KMS-11 (cell line): ENCODE data around the gene AFG3L2.

Source experiments
- H2AFZ ChIP-seq: fragments of 200-600 bp; sonication (generic); 2 replicates; pipeline ENCODE4 v1.6.1; 2016; ENCODE audit warnings: antibody characterized with exemption, mixed run types, low read depth
- H3K27ac ChIP-seq: fragments of 200-600 bp; sonication (generic); 2 replicates; pipeline ENCODE4 v1.6.1; 2016; ENCODE audit warnings: mild to moderate bottlenecking, mixed run types
- H3K27me3 ChIP-seq: fragments of 200-600 bp; sonication (generic); 2 replicates; pipeline ENCODE4 v1.6.1; 2017; ENCODE audit warnings: mild to moderate bottlenecking, low read depth, mixed run types, moderate library complexity; ENCODE audit not compliant: insufficient read depth
- H3K36me3 ChIP-seq: fragments of 200-600 bp; sonication (generic); 2 replicates; pipeline ENCODE4 v1.6.1; 2017; ENCODE audit warnings: mild to moderate bottlenecking, mixed run types; ENCODE audit not compliant: insufficient read depth
- H3K4me1 ChIP-seq: fragments of 200-600 bp; sonication (generic); 2 replicates; pipeline ENCODE4 v1.6.1; 2016; ENCODE audit warnings: mild to moderate bottlenecking, low read depth, mixed run types; ENCODE audit not compliant: poor library complexity, severe bottlenecking
- H3K4me2 ChIP-seq: fragments of 200-600 bp; sonication (generic); 2 replicates; pipeline ENCODE4 v1.7.0; 2016; ENCODE audit warnings: mild to moderate bottlenecking, mixed run types
- H3K4me3 ChIP-seq: fragments of 200-600 bp; sonication (generic); IDR thresholded peaks from 2 replicates; pipeline ENCODE4 v1.6.1; 2017; ENCODE audit warnings: low read depth, low read length, mixed read lengths; ENCODE audit not compliant: insufficient read depth
- H3K79me2 ChIP-seq: fragments of 200-600 bp; sonication (generic); 2 replicates; pipeline ENCODE4 v1.6.1; 2016; ENCODE audit warnings: low read depth, mixed run types; ENCODE audit not compliant: insufficient read depth
- H3K9ac ChIP-seq: fragments of 200-600 bp; sonication (generic); 2 replicates; pipeline ENCODE4 v1.6.1; 2016; ENCODE audit warnings: mild to moderate bottlenecking, mixed run types
- H4K20me1 ChIP-seq: fragments of 200-600 bp; sonication (generic); 2 replicates; pipeline ENCODE4 v1.6.1; 2016; ENCODE audit warnings: mild to moderate bottlenecking, mixed run types; ENCODE audit not compliant: insufficient read depth
- TF ChIP-seq, protein P1 (sequence below): fragments of 200-600 bp; sonication (generic); conservative IDR thresholded peaks from 2 replicates; pipeline ENCODE4 v1.6.1; 2017; ENCODE audit warnings: low read depth, mild to moderate bottlenecking, antibody characterized with exemption, low read length, moderate library complexity, mixed read lengths

Gene AFG3L2

GRCh38 chr18:12308386-12309100 is 68.5 kb downstream of the AFG3L2 start:
- no peaks in the 10 kb centered on the region for H3K4me1 ChIP-seq
- no peak overlapping the region for H2AFZ ChIP-seq
- H3K36me3 ChIP-seq = no peaks in the 10 kb centered on the region
- no peaks in the 10 kb centered on the region for H4K20me1 ChIP-seq
- no peak overlapping the region for H3K27ac ChIP-seq
- H3K27me3 ChIP-seq = no peaks in the 10 kb centered on the region
- no peaks in the 10 kb centered on the region for H3K79me2 ChIP-seq
- TF ChIP-seq, protein P1, sequence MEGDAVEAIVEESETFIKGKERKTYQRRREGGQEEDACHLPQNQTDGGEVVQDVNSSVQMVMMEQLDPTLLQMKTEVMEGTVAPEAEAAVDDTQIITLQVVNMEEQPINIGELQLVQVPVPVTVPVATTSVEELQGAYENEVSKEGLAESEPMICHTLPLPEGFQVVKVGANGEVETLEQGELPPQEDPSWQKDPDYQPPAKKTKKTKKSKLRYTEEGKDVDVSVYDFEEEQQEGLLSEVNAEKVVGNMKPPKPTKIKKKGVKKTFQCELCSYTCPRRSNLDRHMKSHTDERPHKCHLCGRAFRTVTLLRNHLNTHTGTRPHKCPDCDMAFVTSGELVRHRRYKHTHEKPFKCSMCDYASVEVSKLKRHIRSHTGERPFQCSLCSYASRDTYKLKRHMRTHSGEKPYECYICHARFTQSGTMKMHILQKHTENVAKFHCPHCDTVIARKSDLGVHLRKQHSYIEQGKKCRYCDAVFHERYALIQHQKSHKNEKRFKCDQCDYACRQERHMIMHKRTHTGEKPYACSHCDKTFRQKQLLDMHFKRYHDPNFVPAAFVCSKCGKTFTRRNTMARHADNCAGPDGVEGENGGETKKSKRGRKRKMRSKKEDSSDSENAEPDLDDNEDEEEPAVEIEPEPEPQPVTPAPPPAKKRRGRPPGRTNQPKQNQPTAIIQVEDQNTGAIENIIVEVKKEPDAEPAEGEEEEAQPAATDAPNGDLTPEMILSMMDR = no peak
- no peak overlapping the region for H3K4me2 ChIP-seq
- no peak overlapping the region for H3K9ac ChIP-seq
- H3K4me3 ChIP-seq = no peak overlapping the region

GRCh38 chr18:12307701-12308385 is 69.2 kb downstream of the AFG3L2 start, which contains the start of gene TUBB6:
Gene TUBB6, plus strand, starts transcription at chr18:12308241. Its CDS starts 52 bp downstream, at chr18:12308293.
- H3K9ac ChIP-seq = no peak within 1 kb of the TSS
- H3K36me3 ChIP-seq = no peaks in the 10 kb centered on the region
- no peaks in the 10 kb centered on the region for H3K4me1 ChIP-seq
- TF ChIP-seq, protein P1 = no peak
- H3K4me3 ChIP-seq = no peak within 1 kb of the TSS
- no peak within 1 kb of the TSS for H2AFZ ChIP-seq
- H3K79me2 ChIP-seq = no peaks in the 10 kb centered on the region
- no peak within 1 kb of the TSS for H3K4me2 ChIP-seq
- H4K20me1 ChIP-seq = no peaks in the 10 kb centered on the region
- H3K27me3 ChIP-seq = no peaks in the 10 kb centered on the region
- no peak within 1 kb of the TSS for H3K27ac ChIP-seq

DNA sequence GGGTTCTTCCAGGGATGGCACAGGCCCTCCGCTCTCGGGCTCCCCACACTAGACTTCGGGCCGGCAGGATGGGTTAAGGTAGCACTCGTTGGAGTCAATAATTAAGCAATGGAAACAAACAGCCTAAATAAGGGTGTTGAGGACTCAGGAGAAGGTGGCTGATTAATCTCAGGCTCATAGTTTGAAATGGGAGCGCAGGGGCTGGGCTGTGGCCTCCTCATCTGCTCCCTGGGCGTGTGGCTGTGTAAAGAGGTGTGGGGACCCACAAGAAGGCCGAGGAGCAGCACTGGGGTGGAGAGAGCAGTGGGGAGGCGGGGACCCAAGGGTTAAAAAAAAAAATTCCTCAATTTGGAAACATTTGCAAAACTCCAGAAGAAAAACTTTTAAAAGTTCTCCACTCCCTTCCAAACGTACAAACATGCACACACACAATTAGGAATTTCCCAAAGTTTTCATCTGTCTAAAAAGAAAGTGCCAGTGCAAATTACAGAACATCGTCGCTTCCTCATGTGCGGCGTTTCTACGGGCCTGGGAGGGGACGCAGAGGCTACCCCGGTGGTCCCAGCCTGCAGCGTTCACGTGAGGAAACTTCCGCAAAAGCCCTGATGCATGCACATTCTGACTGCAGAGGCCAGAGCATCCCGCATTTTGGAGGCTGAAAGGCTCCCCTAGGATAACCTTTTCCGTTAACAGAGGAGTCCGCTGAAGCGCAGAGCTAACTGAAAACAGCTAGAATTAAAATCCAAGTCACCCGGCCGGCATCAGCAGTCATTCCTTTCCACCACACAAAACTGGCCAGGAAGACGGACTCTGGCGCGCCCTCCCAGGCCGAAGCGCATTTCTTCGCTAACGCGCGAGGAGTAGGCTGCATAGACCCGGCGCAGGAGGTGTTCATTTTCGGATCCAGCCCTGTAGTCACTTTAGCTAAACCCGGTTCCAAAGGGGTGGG is 70.0 kb downstream of the AFG3L2 start:
- Histone ChIP-seq H3K4me1 (no peaks in the 10 kb centered on the region), H2AFZ (no peak overlapping the region), H3K79me2 (no peaks in the 10 kb centered on the region), H3K4me2 (no peak overlapping the region), H3K4me3 (no peak overlapping the region), H3K27ac (no peak overlapping the region), H3K27me3 (no peaks in the 10 kb centered on the region), H3K36me3 (no peaks in the 10 kb centered on the region), H4K20me1 (no peaks in the 10 kb centered on the region), H3K9ac (no peak overlapping the region)
- TF ChIP-seq, protein P1 = no peak

GRCh38 chr18:12305930-12306629 is 70.9 kb downstream of the AFG3L2 start:
- Histone ChIP-seq H4K20me1 (no peaks in the 10 kb centered on the region), H3K4me2 (no peak overlapping the region), H3K27me3 (no peaks in the 10 kb centered on the region), H3K36me3 (no peaks in the 10 kb centered on the region), H3K9ac (no peak overlapping the region), H2AFZ (no peak overlapping the region), H3K79me2 (no peaks in the 10 kb centered on the region), H3K27ac (no peak overlapping the region), H3K4me3 (no peak overlapping the region), H3K4me1 (no peaks in the 10 kb centered on the region)
- TF ChIP-seq, protein P1 = no peak
